H9 (cell line): ENCODE results near the gene KCMF1. TPM values are rescaled to one million over a fixed set of nuclear protein-coding genes. Genes with fewer than 3 reads are reported as not detected.

Experiments
- DNase-seq: peaks from one replicate; pipeline ENCODE4 v3.0.0-alpha.2; 2017
- H2AFZ ChIP-seq: one replicate; pipeline ENCODE4 v1.6.1; 2013; ENCODE audit warnings: mild to moderate bottlenecking, low read length, control low read depth, moderate library complexity
- H2AK5ac ChIP-seq: 2 replicates; pipeline ENCODE4 v1.6.1; 2013; ENCODE audit warnings: low read length, control low read depth, mixed read lengths; ENCODE audit not compliant: insufficient read length
- H2BK120ac ChIP-seq: one replicate; pipeline ENCODE4 v1.6.1; 2013; ENCODE audit warnings: low read depth, mild to moderate bottlenecking, low read length, control low read depth, inconsistent platforms; ENCODE audit not compliant: poor library complexity, severe bottlenecking
- H2BK12ac ChIP-seq: 2 replicates; pipeline ENCODE4 v1.6.1; 2013; ENCODE audit warnings: low read length, control low read depth, mixed read lengths, low read depth; ENCODE audit not compliant: insufficient read length
- H2BK15ac ChIP-seq: 2 replicates; pipeline ENCODE4 v1.6.1; 2013; ENCODE audit warnings: low read depth, low read length, control low read depth
- H2BK20ac ChIP-seq: one replicate; pipeline ENCODE4 v1.6.1; 2013; ENCODE audit warnings: low read depth, mild to moderate bottlenecking, low read length, control low read depth, inconsistent platforms; ENCODE audit not compliant: poor library complexity, severe bottlenecking
- H2BK5ac ChIP-seq: 2 replicates; pipeline ENCODE4 v1.6.1; 2013; ENCODE audit warnings: low read length, control low read depth, mixed read lengths; ENCODE audit not compliant: insufficient read length
- H3K14ac ChIP-seq: 2 replicates; pipeline ENCODE4 v1.6.1; 2013; ENCODE audit warnings: low read length, control low read depth; ENCODE audit not compliant: insufficient read depth
- H3K18ac ChIP-seq: 2 replicates; pipeline ENCODE4 v1.6.1; 2013; ENCODE audit warnings: low read depth, mild to moderate bottlenecking, mixed read lengths, low read length, control low read depth; ENCODE audit not compliant: insufficient read length
- H3K23ac ChIP-seq: 2 replicates; pipeline ENCODE4 v1.6.1; 2013; ENCODE audit warnings: low read length, control low read depth, mixed read lengths, low read depth; ENCODE audit not compliant: insufficient read length
- H3K23me2 ChIP-seq: 2 replicates; pipeline ENCODE4 v1.6.1; 2013; ENCODE audit warnings: low read depth, mild to moderate bottlenecking, mixed read lengths, low read length, control low read depth; ENCODE audit not compliant: insufficient read length, poor library complexity, severe bottlenecking
- H3K27ac ChIP-seq: 2 replicates; pipeline ENCODE4 v1.5.1; 2013; ENCODE audit warnings: low read length, control low read depth, mixed read lengths, low read depth; ENCODE audit not compliant: insufficient read length
- H3K27me3 ChIP-seq: 2 replicates; pipeline ENCODE4 v1.6.1; 2013; ENCODE audit warnings: low read length, control low read depth, inconsistent platforms; ENCODE audit not compliant: insufficient read depth
- H3K4ac ChIP-seq: 2 replicates; pipeline ENCODE4 v1.6.1; 2013; ENCODE audit warnings: low read depth, mild to moderate bottlenecking, control low read depth, inconsistent platforms, low read length, moderate library complexity
- H3K4me1 ChIP-seq: 2 replicates; pipeline ENCODE4 v1.6.1; 2013; ENCODE audit warnings: low read length, control low read depth, inconsistent platforms; ENCODE audit not compliant: insufficient read depth
- H3K4me2 ChIP-seq: 2 replicates; pipeline ENCODE4 v1.6.1; 2013; ENCODE audit warnings: low read length, control low read depth, mixed read lengths; ENCODE audit not compliant: insufficient read length, insufficient read depth
- H3K56ac ChIP-seq: 2 replicates; pipeline ENCODE4 v1.6.1; 2013; ENCODE audit warnings: low read depth, mild to moderate bottlenecking, mixed read lengths, low read length, control low read depth; ENCODE audit not compliant: insufficient read length
- H3K79me1 ChIP-seq: 2 replicates; pipeline ENCODE4 v1.6.1; 2013; ENCODE audit warnings: low read depth, mild to moderate bottlenecking, moderate library complexity, low read length, control low read depth, inconsistent platforms; ENCODE audit not compliant: insufficient read depth, poor library complexity, severe bottlenecking
- H3K79me2 ChIP-seq: 2 replicates; pipeline ENCODE4 v1.6.1; 2013; ENCODE audit warnings: low read length, control low read depth, inconsistent platforms; ENCODE audit not compliant: insufficient read depth
- H3K9ac ChIP-seq: 2 replicates; pipeline ENCODE4 v1.6.1; 2013; ENCODE audit warnings: low read length, control low read depth, mixed read lengths; ENCODE audit not compliant: insufficient read length; ENCODE audit errors: extremely low read depth
- H3K9me3 ChIP-seq: one replicate; pipeline ENCODE4 v1.6.1; 2013; ENCODE audit warnings: low read depth, low read length, inconsistent platforms; ENCODE audit not compliant: control insufficient read depth
- H3T11ph ChIP-seq: one replicate; pipeline ENCODE4 v1.6.1; 2013; ENCODE audit warnings: mild to moderate bottlenecking, low read length, control low read depth, inconsistent platforms
- H4K20me1 ChIP-seq: one replicate; pipeline ENCODE4 v1.6.1; 2013; ENCODE audit not compliant: control insufficient read depth, insufficient read length, insufficient read depth
- H4K5ac ChIP-seq: 2 replicates; pipeline ENCODE4 v1.6.1; 2013; ENCODE audit warnings: low read depth, mild to moderate bottlenecking, mixed read lengths, low read length, control low read depth; ENCODE audit not compliant: insufficient read length
- H4K8ac ChIP-seq: replicated peaks from 2 replicates; pipeline ENCODE4 v1.6.1; 2013; ENCODE audit warnings: low read length, control low read depth, mixed read lengths, low read depth; ENCODE audit not compliant: insufficient read length
- H4K91ac ChIP-seq: 2 replicates; pipeline ENCODE4 v1.6.1; 2013; ENCODE audit warnings: low read depth, mild to moderate bottlenecking, moderate library complexity, mixed read lengths, low read length, control low read depth; ENCODE audit not compliant: insufficient read length
- H3K27ac Mint-ChIP-seq, 3 experiments: 2 replicates in 2 of 3; 3 replicates in 1 of 3; pipeline ENCODE4 v1.8.0; 2020 to 2021; ENCODE audit warnings: mixed read lengths in 3 of 3, mild to moderate bottlenecking in 1 of 3, moderate library complexity in 1 of 3
- H3K27me3 Mint-ChIP-seq: 2 replicates; pipeline ENCODE4 v1.8.0; 2021; ENCODE audit warnings: low read depth, mild to moderate bottlenecking, moderate library complexity, mixed read lengths
- H3K36me3 Mint-ChIP-seq, 3 experiments: 2 replicates in 2 of 3; 3 replicates in 1 of 3; pipeline ENCODE4 v1.8.0; 2020 to 2021; ENCODE audit warnings: low read depth in 3 of 3, mixed read lengths in 3 of 3; ENCODE audit not compliant: insufficient read depth in 1 of 3
- H3K4me1 Mint-ChIP-seq, 2 experiments: 2 replicates each; pipeline ENCODE4 v1.8.0; 2020; ENCODE audit warnings: mixed read lengths in 2 of 2
- H3K4me3 Mint-ChIP-seq, 2 experiments: 2 replicates in 1 of 2; 3 replicates in 1 of 2; pipeline ENCODE4 v1.8.0; 2020 to 2021; ENCODE audit warnings: mild to moderate bottlenecking in 2 of 2, mixed read lengths in 2 of 2, moderate library complexity in 1 of 2
- H3K9me3 Mint-ChIP-seq, 2 experiments: 2 replicates in 1 of 2; 3 replicates in 1 of 2; pipeline ENCODE4 v1.8.0; 2020; ENCODE audit warnings: mild to moderate bottlenecking in 2 of 2, mixed read lengths in 2 of 2, moderate library complexity in 1 of 2
- WGBS: extraction: QIAGEN DNeasy Blood & Tissue Kit; methylation state at CpG from one replicate; pipeline ENCODE4 v1.1.7; 2013; ENCODE audit warnings: missing lambda C conversion rate, low lambda C conversion rate, mixed read lengths; ENCODE audit not compliant: insufficient read length; ENCODE audit errors: extremely low coverage; 5-methylcytosine and 5-hydroxymethylcytosine counted together
- total RNA-seq: library from RNA; stranded (reverse); gene quantifications from 2 replicates; pipeline ENCODE4 v1.2.1, GENCODE V29; 2021
- TF ChIP-seq, protein P1 (sequence below): fragments of 200-600 bp; sonication (generic); conservative IDR thresholded peaks from 3 replicates; pipeline ENCODE4 v1.8.0; 2021; ENCODE audit warnings: antibody characterized with exemption, mild to moderate bottlenecking

KCMF1 gene
- total RNA-seq, 1 experiment from 2014 or later, result 113 TPM

DNA sequence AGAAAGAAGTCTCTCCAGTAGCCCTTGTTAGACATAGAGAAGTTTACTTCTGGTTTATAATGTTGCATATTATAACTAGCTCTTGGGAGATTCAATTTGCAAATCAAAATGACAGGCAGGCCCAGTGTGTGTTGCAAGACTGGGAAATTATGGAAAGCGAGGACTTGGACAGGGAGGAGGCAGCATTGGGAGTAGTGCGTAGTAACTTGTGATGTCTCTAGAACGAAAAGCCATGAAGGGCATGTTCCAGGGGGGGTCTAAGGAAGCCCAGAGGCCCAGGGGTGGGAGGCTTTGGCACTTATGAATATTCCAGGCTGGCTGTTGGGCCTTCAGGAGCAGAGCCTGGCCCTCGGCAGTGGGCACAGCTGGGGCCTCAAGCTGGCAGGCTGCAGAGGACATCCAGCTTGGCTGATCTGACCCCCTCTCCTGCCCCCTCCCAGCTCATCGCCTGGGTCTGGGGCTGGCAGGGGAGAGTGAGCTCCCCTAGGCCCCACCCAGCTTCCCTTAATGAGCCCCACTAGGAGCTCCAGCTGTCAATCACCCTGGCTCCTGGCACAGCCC, 107.0 kb downstream of the KCMF1 start:
- no peak for DNase-seq
- peaks cover 32% of the 10 kb centered on the region for H3K27me3 Mint-ChIP-seq

More for the DNA sequence above, 107.0 kb downstream of the KCMF1 start:
- H3K9ac ChIP-seq, result no peak overlapping the region
- peaks cover 6% of the 10 kb centered on the region for H3K9me3 ChIP-seq
- H3K9me3 Mint-ChIP-seq, result peaks cover 11 to 17% of the 10 kb centered on the region in 2 experiments
- H3K4me1 Mint-ChIP-seq, result peaks cover 2 to 10% of the 10 kb centered on the region in 2 experiments; a peak in 3 of 4 replicates
- no peaks in the 10 kb centered on the region for H3K79me1 ChIP-seq
- H3K36me3 Mint-ChIP-seq, result peaks cover 0 to 15% (median 5%) of the 10 kb centered on the region in 3 experiments; a peak in 3 of 7 replicates
- no peaks in the 10 kb centered on the region for H3K79me2 ChIP-seq
- no peak overlapping the region for H4K5ac ChIP-seq
- H3K27ac Mint-ChIP-seq, result no peak overlapping the region; a peak in 1 of 7 replicates
- H3K27me3 ChIP-seq, result no peaks in the 10 kb centered on the region
- H3T11ph ChIP-seq, result no peak overlapping the region
- H3K23ac ChIP-seq, result no peak overlapping the region
- no peak overlapping the region for H3K27ac ChIP-seq
- no peak overlapping the region for H3K56ac ChIP-seq
- H3K4ac ChIP-seq, result no peak overlapping the region
- H4K8ac ChIP-seq, result no peak overlapping the region
- H2BK5ac ChIP-seq, result no peak overlapping the region
- no peak overlapping the region for H4K91ac ChIP-seq
- no peak overlapping the region for H2BK12ac ChIP-seq
- no peaks in the 10 kb centered on the region for H3K23me2 ChIP-seq
- H2BK20ac ChIP-seq, result no peak overlapping the region
- no CpG with 5 or more reads among the region's 5 CpGs for WGBS
- no peak overlapping the region for H2BK120ac ChIP-seq
- H3K18ac ChIP-seq, result no peak overlapping the region
- no peaks in the 10 kb centered on the region for H3K4me1 ChIP-seq
- no peaks in the 10 kb centered on the region for H4K20me1 ChIP-seq
- no peak overlapping the region for H2AK5ac ChIP-seq
- H2AFZ ChIP-seq, result no peak overlapping the region
- H3K4me2 ChIP-seq, result no peak overlapping the region
- no peak overlapping the region; a peak in 1 of 5 replicates for H3K4me3 Mint-ChIP-seq
- H3K14ac ChIP-seq, result no peak overlapping the region; the same call in 1 of the 2 replicates
- no peak overlapping the region for H2BK15ac ChIP-seq
- TF ChIP-seq, protein P1, sequence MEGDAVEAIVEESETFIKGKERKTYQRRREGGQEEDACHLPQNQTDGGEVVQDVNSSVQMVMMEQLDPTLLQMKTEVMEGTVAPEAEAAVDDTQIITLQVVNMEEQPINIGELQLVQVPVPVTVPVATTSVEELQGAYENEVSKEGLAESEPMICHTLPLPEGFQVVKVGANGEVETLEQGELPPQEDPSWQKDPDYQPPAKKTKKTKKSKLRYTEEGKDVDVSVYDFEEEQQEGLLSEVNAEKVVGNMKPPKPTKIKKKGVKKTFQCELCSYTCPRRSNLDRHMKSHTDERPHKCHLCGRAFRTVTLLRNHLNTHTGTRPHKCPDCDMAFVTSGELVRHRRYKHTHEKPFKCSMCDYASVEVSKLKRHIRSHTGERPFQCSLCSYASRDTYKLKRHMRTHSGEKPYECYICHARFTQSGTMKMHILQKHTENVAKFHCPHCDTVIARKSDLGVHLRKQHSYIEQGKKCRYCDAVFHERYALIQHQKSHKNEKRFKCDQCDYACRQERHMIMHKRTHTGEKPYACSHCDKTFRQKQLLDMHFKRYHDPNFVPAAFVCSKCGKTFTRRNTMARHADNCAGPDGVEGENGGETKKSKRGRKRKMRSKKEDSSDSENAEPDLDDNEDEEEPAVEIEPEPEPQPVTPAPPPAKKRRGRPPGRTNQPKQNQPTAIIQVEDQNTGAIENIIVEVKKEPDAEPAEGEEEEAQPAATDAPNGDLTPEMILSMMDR, result no peak
